GM12878 (cell line): ENCODE data around the gene NOVA1. TPM values are rescaled to one million over a fixed set of nuclear protein-coding genes. Genes with fewer than 3 reads are reported as not detected.

ENCODE experiments used
- ATAC-seq: fragments of 200-7000 bp; cut with Tn5 transposase; 3 replicates; pipeline ENCODE4 v1.9.1; 2020; ENCODE audit warnings: mild to moderate bottlenecking, moderate library complexity
- BruUV-seq: library from RNA; stranded (reverse); fragments of 400-500 nt; replicated peaks from 2 replicates; lab custom pipeline; 2021; lab: Mats Ljungman, UMichigan
- CTCF ChIA-PET: fragments of 300-600 bp; sonication (Branson Sonifier 250); formaldehyde crosslinking; extraction: SDS; loops from one replicate; lab custom pipeline; 2021; ENCODE audit warnings: inconsistent platforms; lab: Yijun Ruan, JAX
- POLR2A ChIA-PET: fragments of 350-600 bp; formaldehyde crosslinking; extraction: SDS; loops from one replicate; lab custom pipeline; 2021; ENCODE audit warnings: inconsistent platforms; lab: Charles Lee
- RAD21 ChIA-PET: fragments of 300-600 bp; sonication (Branson Sonifier 250); formaldehyde crosslinking; loops from one replicate; lab custom pipeline; 2023; ENCODE audit warnings: antibody characterized with exemption; ENCODE audit not compliant: unreplicated experiment; lab: Charles Lee
- SMC1A ChIA-PET: fragments of 300-600 bp; sonication (Branson Sonifier 250); formaldehyde crosslinking; loops from one replicate; lab custom pipeline; 2023; ENCODE audit not compliant: unreplicated experiment, uncharacterized antibody; lab: Charles Lee
- DNase-seq: peaks from one replicate; pipeline ENCODE4 v3.0.0-alpha.2; 2011; ENCODE audit warnings: low read depth, low spot score
- FAIRE-seq: peaks from 3 replicates; lab custom pipeline; 2011; peaks lifted over from hg19 to GRCh38; lab: Jason Lieb, UNC
- H2AFZ ChIP-seq: 2 replicates; pipeline ENCODE4 v1.6.0; 2011; ENCODE audit warnings: low read depth, low read length, control low read depth; ENCODE audit not compliant: control insufficient read depth
- H3K27ac ChIP-seq: 2 replicates; pipeline ENCODE4 v1.5.1; 2011; ENCODE audit warnings: control low read depth; ENCODE audit not compliant: control insufficient read depth, insufficient read depth
- H3K27me3 ChIP-seq, 2 experiments: replicated peaks in 1 of 2; 2 replicates each; pipeline versions ENCODE4 v1.6.0 to v1.6.1; 2011; ENCODE audit warnings: low read length in 1 of 2; ENCODE audit not compliant: control insufficient read depth in 2 of 2, insufficient read depth in 2 of 2
- H3K36me3 ChIP-seq, 2 experiments: 2 replicates each; pipeline ENCODE4 v1.5.1; 2011; ENCODE audit warnings: low read length in 1 of 2; ENCODE audit not compliant: control insufficient read depth in 2 of 2, insufficient read depth in 2 of 2
- H3K4me1 ChIP-seq: 2 replicates; pipeline ENCODE4 v1.6.1; 2011; ENCODE audit warnings: mild to moderate bottlenecking, low read length, moderate library complexity, mixed read lengths; ENCODE audit not compliant: control insufficient read depth, insufficient read depth
- H3K4me2 ChIP-seq: 2 replicates; pipeline ENCODE4 v1.6.0; 2011; ENCODE audit warnings: control low read depth; ENCODE audit not compliant: control insufficient read depth, insufficient read depth
- H3K4me3 ChIP-seq: fragments of 200-600 bp; sonication (generic); 2 replicates; pipeline ENCODE4 v1.5.1; 2016
- H3K79me2 ChIP-seq: 2 replicates; pipeline ENCODE4 v1.6.0; 2011; ENCODE audit warnings: low read length; ENCODE audit not compliant: control insufficient read depth, insufficient read depth
- H3K9ac ChIP-seq: 2 replicates; pipeline ENCODE4 v1.8.0; 2011; ENCODE audit warnings: low read length, control low read depth, mixed read lengths; ENCODE audit not compliant: control insufficient read depth, insufficient read depth
- H3K9me3 ChIP-seq: replicated peaks from 3 replicates; pipeline ENCODE4 v1.5.1; 2011; ENCODE audit warnings: mild to moderate bottlenecking, low read length; ENCODE audit not compliant: control insufficient read depth, insufficient read depth
- H4K20me1 ChIP-seq: 2 replicates; pipeline ENCODE4 v1.6.0; 2011; ENCODE audit not compliant: control insufficient read depth, insufficient read depth
- CHD1 ChIP-seq: IDR thresholded peaks from 2 replicates; pipeline ENCODE4 v1.6.1; 2012; ENCODE audit warnings: low read depth, low read length, improper control_type of control experiment
- CREM ChIP-seq: IDR thresholded peaks from 2 replicates; pipeline ENCODE4 v1.6.1; 2014; ENCODE audit warnings: antibody characterized with exemption, low read depth
- ESRRA ChIP-seq: IDR thresholded peaks from 2 replicates; pipeline ENCODE4 v1.6.1; 2012; ENCODE audit warnings: mild to moderate bottlenecking, low read length, improper control_type of control experiment
- HDGF ChIP-seq: fragments of 450-650 bp; IDR thresholded peaks from 2 replicates; pipeline ENCODE4 v1.6.1; 2016; ENCODE audit warnings: antibody characterized with exemption
- IKZF1 ChIP-seq: fragments of 450-650 bp; conservative IDR thresholded peaks from 2 replicates; pipeline ENCODE4 v1.6.1; 2017; ENCODE audit warnings: antibody characterized with exemption, mild to moderate bottlenecking
- JUNB ChIP-seq: IDR thresholded peaks from 2 replicates; pipeline ENCODE4 v1.6.1; 2016; ENCODE audit warnings: antibody characterized with exemption, mild to moderate bottlenecking
- LARP7 ChIP-seq: fragments of 450-650 bp; IDR thresholded peaks from 2 replicates; pipeline ENCODE4 v1.6.1; 2017; ENCODE audit warnings: mild to moderate bottlenecking
- MXI1 ChIP-seq: fragments of 150-350 bp; IDR thresholded peaks from 2 replicates; pipeline ENCODE4 v1.6.1; 2011; ENCODE audit warnings: low read depth, mild to moderate bottlenecking, inconsistent platforms, low read length, improper control_type of control experiment
- MYC ChIP-seq: IDR thresholded peaks from 2 replicates; pipeline ENCODE4 v1.6.1; 2011; ENCODE audit warnings: mild to moderate bottlenecking, low read length, moderate library complexity, inconsistent platforms; ENCODE audit not compliant: insufficient read depth, insufficient replicate concordance, insufficient read length, severe bottlenecking
- NFYB ChIP-seq: IDR thresholded peaks from 2 replicates; pipeline ENCODE4 v1.6.1; 2011; ENCODE audit warnings: low read depth, mild to moderate bottlenecking, low read length, improper control_type of control experiment, moderate library complexity; ENCODE audit not compliant: insufficient read depth
- PKNOX1 ChIP-seq: fragments of 450-650 bp; IDR thresholded peaks from 2 replicates; pipeline ENCODE4 v1.6.1; 2016; ENCODE audit warnings: mild to moderate bottlenecking
- RAD21 ChIP-seq: IDR thresholded peaks from 2 replicates; pipeline ENCODE4 v1.6.1; 2011; ENCODE audit warnings: mild to moderate bottlenecking, low read depth, low read length, moderate library complexity; ENCODE audit not compliant: insufficient read depth
- RELA ChIP-seq: fragments of 450-650 bp; IDR thresholded peaks from 2 replicates; pipeline ENCODE4 v1.8.0; 2014; ENCODE audit warnings: borderline replicate concordance; ENCODE audit not compliant: partially characterized antibody
- RFX5 ChIP-seq: IDR thresholded peaks from 2 replicates; pipeline ENCODE4 v1.6.1; 2011; ENCODE audit warnings: low read depth, low read length, improper control_type of control experiment
- SIN3A ChIP-seq: IDR thresholded peaks from 2 replicates; pipeline ENCODE4 v1.6.1; 2012; ENCODE audit warnings: low read depth, low read length, improper control_type of control experiment
- SIX5 ChIP-seq: IDR thresholded peaks from 2 replicates; pipeline ENCODE4 v1.6.1; 2011; ENCODE audit warnings: mild to moderate bottlenecking, low read depth, low read length, moderate library complexity; ENCODE audit not compliant: severe bottlenecking
- SPI1 ChIP-seq: IDR thresholded peaks from 2 replicates; pipeline ENCODE4 v1.6.1; 2011; ENCODE audit warnings: low read depth, mild to moderate bottlenecking, low read length, moderate library complexity, borderline replicate concordance; ENCODE audit not compliant: insufficient read depth
- ZNF24 ChIP-seq: fragments of 450-650 bp; IDR thresholded peaks from 2 replicates; pipeline ENCODE4 v1.6.1; 2017; ENCODE audit warnings: antibody characterized with exemption, mild to moderate bottlenecking
- WGBS: methylation state at CpG from one replicate; pipeline ENCODE4 v1.1.6; 2016; ENCODE audit warnings: low lambda C conversion rate; ENCODE audit not compliant: insufficient replicate concordance, insufficient coverage; ENCODE audit errors: missing lambda C conversion rate; 5-methylcytosine and 5-hydroxymethylcytosine counted together
- in situ Hi-C: fragments of 300-500 bp; cut with MboI; formaldehyde crosslinking; loops from 9 replicates; pipeline ENCODE4 v1.14.3; 2018; ENCODE audit warnings: mixed read lengths
- intact Hi-C: fragments of 100-400 bp; cut with micrococcal nuclease; formaldehyde crosslinking; loops from one replicate; pipeline ENCODE4 v1.14.2; 2022; ENCODE audit not compliant: unreplicated experiment
- polyA plus RNA-seq, 11 experiments: library from polyadenylated mRNA; depleted of rRNA in 4 of 11; unstranded in 6 of 11; stranded (reverse) in 5 of 11; fragments of >200 nt; fragmentation: Nextera tagmentation in 4 of 11; fragmentation: Illumina TruSeq in 1 of 11; extraction: Ambion mirVana in 4 of 11; extraction: Trizol in 1 of 11; gene quantifications; 1 replicate in 1 of 11; 2 replicates in 10 of 11; pipeline versions ENCODE4 v1.2.1 to v1.2.3, GENCODE V29; 2011 to 2016; ENCODE audit warnings: inconsistent platforms in 2 of 11, missing spikeins in 2 of 11, low read depth in 1 of 11
- total RNA-seq, 4 experiments: library from RNA; depleted of rRNA in 3 of 4; stranded (reverse); fragments of >200 nt in 3 of 4; fragmentation: Illumina TruSeq in 1 of 4; extraction: Trizol in 1 of 4; gene quantifications; 2 replicates each; pipeline versions ENCODE4 v1.2.1 to v1.2.3, GENCODE V29; 2013 to 2021
- TF ChIP-seq, protein P1 (sequence below): fragments of 450-650 bp; IDR thresholded peaks from 2 replicates; pipeline ENCODE4 v1.6.1; 2016; ENCODE audit warnings: mild to moderate bottlenecking

NOVA1 gene
- total and polyA plus RNA-seq, 10 of the 15 experiments (the other 5 are each of a cell fraction or from before 2014, with no cell fraction given) = 0.05 to 0.41 TPM; not detected in 8

DNA sequence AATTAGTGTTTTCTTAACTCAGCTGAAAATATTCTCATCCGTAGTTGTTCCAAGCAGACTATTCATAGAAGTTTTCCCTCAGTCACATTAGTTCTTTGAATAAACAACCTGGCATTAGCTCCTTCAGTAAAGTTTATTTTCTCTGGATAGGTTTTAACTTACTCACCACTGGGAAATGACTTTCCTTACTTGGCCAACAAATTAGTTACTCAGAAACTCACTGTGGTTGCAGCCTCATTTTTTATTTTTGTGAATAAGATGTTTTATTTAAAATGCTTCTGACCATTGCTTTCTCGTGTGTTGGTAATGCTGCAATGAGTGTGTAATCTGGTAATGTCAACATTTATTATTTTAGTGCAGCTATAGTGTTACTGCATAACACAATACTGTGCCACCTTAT is 74.9 kb downstream of the NOVA1 start:
- TF ChIP-seq SPI1 (no peak), ZNF24 (no peak), RAD21 (no peak), LARP7 (no peak), MXI1 (no peak), HDGF (no peak)
- intact Hi-C loops = no loop called here
- Histone ChIP-seq H3K4me3 (no peak overlapping the region), H3K9ac (no peak overlapping the region), H3K4me1 (no peaks in the 10 kb centered on the region), H3K27ac (no peak overlapping the region), H3K27me3 (no peaks in the 10 kb centered on the region), H2AFZ (no peak overlapping the region), H3K9me3 (no peaks in the 10 kb centered on the region), H3K36me3 (no peaks in the 10 kb centered on the region), H3K79me2 (no peaks in the 10 kb centered on the region), H4K20me1 (no peaks in the 10 kb centered on the region), H3K4me2 (no peak overlapping the region)
- SMC1A ChIA-PET = no interaction called here
- POLR2A ChIA-PET = no interaction called here
- WGBS = 43% methylated on average over 2 of the region's 2 CpGs
- CTCF ChIA-PET = interaction anchor here (0.5 kb wide), 1 partner anchor 83 kb away, joined by 3 read pairs; no protein-coding TSS in a partner anchor
- DNase-seq (no peak), ATAC-seq (no peak), FAIRE-seq (no peak)
- RAD21 ChIA-PET = no interaction called here
- in situ Hi-C loops = no loop called here
- no TSS peak for BruUV-seq

DNA sequence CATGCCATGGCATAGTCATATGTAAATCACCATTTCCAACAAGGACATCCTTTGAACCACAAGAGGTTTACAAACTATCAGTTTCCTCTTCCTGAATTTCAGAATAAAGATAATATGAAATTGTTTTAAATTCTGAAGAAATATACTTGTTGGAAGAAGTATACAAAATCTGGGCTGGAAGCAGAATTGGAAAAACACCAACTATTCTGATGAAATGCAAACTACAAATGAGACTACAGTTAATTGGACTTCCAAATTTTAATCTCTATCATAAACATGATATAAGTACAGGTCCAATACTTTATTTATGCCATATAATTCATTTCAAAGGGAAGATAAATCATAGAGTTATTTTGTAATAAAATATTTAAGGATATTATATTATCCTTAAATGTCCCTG is 80.1 kb downstream of the NOVA1 start:
- ChIA-PET RAD21 (no interaction called here), SMC1A (no interaction called here), CTCF (no interaction called here), POLR2A (no interaction called here)
- Histone ChIP-seq H3K9ac (no peak overlapping the region), H3K9me3 (no peaks in the 10 kb centered on the region), H3K4me3 (no peak overlapping the region), H2AFZ (no peak overlapping the region), H3K36me3 (no peaks in the 10 kb centered on the region), H3K4me2 (no peak overlapping the region), H3K4me1 (no peaks in the 10 kb centered on the region), H3K79me2 (no peaks in the 10 kb centered on the region), H4K20me1 (no peaks in the 10 kb centered on the region), H3K27ac (no peak overlapping the region), H3K27me3 (no peaks in the 10 kb centered on the region)
- FAIRE-seq (no peak), ATAC-seq (no peak), DNase-seq (no peak)
- in situ Hi-C loops = no loop called here
- BruUV-seq = no TSS peak
- intact Hi-C loops = no loop called here
- TF ChIP-seq CHD1 (no peak), RELA (no peak), NFYB (no peak), SIN3A (no peak), SIX5 (no peak), RFX5 (no peak), PKNOX1 (no peak), CREM (no peak), ESRRA (no peak), IKZF1 (no peak), JUNB (no peak), MYC (no peak)
- TF ChIP-seq, protein P1, sequence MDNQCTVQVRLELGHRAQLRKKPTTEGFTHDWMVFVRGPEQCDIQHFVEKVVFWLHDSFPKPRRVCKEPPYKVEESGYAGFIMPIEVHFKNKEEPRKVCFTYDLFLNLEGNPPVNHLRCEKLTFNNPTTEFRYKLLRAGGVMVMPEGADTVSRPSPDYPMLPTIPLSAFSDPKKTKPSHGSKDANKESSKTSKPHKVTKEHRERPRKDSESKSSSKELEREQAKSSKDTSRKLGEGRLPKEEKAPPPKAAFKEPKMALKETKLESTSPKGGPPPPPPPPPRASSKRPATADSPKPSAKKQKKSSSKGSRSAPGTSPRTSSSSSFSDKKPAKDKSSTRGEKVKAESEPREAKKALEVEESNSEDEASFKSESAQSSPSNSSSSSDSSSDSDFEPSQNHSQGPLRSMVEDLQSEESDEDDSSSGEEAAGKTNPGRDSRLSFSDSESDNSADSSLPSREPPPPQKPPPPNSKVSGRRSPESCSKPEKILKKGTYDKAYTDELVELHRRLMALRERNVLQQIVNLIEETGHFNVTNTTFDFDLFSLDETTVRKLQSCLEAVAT = no peak
